8988T (cell line): ENCODE measurements around the gene MUCL3.
"Not testable (repeated sequence)": the region's sequence is repeated elsewhere in the genome, so short reads cannot be mapped to it uniquely, and the experiment has no call there.

Experiments
- DNase-seq: peaks from one replicate; pipeline ENCODE4 v3.0.0; 2011

Gene MUCL3

GRCh38 chr6:30947231-30947630 is 6.5 kb downstream of the MUCL3 start:
- no peak for DNase-seq

DNA sequence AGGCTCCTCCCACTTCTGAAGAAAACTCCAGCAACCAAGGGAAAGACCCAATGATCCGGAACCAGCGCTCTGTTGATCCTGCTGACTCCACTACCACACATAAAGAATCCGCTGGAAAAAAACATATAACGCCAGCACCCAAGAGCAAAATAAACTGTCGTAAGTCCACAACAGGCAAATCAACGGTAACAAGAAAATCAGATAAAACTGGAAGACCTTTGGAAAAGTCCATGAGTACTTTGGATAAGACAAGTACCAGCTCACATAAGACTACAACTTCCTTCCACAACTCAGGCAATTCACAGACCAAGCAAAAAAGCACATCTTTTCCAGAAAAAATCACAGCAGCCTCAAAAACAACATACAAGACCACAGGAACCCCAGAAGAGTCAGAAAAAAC is 8.0 kb downstream of the MUCL3 start:
- DNase-seq: no peak

DNA sequence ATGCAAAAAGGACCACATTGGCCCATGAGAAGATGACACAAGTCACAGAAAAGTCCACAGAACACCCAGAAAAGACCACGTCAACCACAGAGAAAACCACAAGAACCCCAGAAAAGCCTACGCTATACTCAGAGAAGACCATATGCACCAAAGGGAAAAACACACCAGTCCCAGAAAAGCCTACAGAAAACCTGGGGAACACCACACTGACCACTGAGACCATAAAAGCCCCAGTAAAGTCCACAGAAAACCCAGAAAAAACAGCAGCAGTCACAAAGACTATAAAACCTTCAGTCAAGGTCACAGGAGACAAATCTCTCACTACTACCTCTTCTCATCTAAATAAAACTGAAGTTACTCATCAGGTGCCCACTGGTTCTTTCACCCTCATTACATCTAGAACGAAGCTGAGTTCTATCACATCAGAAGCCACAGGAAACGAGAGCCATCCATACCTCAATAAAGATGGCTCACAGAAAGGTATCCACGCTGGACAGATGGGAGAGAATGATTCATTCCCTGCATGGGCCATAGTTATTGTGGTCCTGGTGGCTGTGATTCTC is 11.2 kb downstream of the MUCL3 start:
- no peak for DNase-seq

DNA sequence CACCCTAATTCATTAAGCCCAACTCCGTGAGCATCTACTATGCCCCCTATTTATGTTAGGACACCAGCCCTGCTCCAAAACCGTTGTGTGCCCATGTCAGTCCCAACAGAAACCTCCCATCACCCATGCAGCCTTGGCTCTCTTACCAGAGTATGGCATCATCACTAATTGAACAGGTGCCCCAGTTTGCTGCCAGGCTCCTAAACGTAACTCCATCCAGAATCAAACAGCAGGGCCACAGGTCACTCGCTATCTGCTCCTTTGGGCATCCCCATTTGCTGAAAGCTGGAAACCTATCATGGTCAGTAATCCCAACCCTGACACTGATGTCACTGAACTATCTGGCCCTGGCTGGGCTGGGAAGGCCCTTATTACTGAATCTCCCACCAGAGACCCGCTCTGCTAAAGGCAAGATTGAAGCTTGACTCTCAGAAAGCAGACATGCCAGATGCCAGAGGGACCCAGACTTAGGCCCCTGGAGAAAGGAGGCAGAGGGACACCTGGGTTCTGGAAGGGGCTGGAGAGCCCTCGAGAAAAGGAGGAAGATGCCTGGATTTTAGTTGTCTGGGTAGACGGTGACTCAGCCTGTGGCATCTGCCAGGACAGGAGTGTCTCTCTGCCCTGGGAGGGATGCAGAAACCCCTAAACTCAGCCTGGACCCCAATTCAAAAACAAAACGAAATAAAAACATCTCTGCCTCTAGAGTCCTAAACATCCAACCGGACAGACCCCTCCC is 14.0 kb downstream of the MUCL3 start:
- no peak for DNase-seq

GRCh38 chr6:30955367-30956042 is 14.7 kb downstream of the MUCL3 start:
- DNase-seq: no peak

DNA sequence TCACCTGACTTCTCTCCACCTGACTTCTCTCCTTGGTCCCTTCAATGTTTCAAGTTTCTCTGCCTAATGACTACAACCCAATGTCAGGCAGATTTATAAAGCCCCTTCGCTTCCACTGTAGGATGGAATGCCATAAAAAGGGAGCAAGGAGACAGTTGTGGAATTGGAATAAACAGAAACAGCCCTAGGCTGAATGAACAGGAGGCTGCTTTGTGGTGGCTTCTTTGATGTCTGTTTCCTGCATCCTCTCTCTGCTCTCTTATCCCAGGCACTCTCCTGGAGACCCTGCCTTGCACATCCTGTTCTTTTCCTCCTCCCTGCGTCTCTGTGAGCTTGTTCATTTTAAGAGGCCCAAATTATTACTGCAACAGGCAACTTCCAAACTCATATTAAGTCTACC is 16.9 kb downstream of the MUCL3 start:
- no peak for DNase-seq

- DNase-seq: no peak
Observed at GRCh38 chr6:30960907-30961673, 20.3 kb downstream of the MUCL3 start.

GRCh38 chr6:30962716-30963115 is 21.9 kb downstream of the MUCL3 start:
- DNase-seq: no peak

DNA sequence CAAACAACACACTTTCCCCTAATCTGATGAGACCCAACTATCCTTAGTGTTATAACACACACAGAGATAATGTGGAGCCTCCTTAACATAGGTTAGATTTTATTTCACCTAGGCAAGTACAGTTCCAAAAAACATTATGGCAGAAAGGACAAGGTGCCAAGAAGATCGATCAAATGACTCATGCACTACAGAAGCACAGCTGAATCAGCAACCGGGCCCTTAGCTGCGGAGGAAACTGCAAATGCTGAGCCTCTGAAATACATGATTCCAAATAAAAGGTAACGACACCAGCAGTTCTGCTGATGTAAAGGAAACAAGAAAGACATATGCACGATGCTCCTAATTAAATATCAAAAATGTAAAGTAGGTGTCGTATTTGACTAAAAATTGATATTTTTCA is 22.9 kb downstream of the MUCL3 start:
- no peak for DNase-seq

- no peak for DNase-seq
Observed at GRCh38 chr6:30964075-30964474, 23.3 kb downstream of the MUCL3 start.

- no peak for DNase-seq
Observed at GRCh38 chr6:30965140-30965601, 24.4 kb downstream of the MUCL3 start.

- no peak for DNase-seq
Observed at GRCh38 chr6:30966154-30966553, 25.4 kb downstream of the MUCL3 start.

GRCh38 chr6:30969171-30969570 is 28.4 kb downstream of the MUCL3 start:
- not testable (repeated sequence) for DNase-seq

DNA sequence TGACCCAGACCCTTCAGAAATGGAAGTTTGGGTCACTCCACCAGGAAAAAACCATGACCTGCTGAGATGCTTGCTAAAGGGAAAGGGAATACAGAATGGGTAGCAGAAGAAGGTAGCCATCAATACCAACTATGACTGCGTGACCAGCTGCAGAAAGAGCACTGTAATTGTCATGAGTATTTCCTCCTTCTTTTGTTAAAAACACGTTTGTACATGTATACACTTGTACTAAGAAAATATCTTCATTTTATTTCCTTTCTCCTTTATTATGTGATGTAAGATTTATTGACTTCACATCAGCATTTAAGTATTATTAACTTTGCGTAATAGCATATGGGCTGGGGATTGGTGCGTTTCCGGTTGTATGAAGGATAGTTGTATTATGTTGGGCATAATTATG is 30.2 kb downstream of the MUCL3 start:
- DNase-seq: no peak

DNA sequence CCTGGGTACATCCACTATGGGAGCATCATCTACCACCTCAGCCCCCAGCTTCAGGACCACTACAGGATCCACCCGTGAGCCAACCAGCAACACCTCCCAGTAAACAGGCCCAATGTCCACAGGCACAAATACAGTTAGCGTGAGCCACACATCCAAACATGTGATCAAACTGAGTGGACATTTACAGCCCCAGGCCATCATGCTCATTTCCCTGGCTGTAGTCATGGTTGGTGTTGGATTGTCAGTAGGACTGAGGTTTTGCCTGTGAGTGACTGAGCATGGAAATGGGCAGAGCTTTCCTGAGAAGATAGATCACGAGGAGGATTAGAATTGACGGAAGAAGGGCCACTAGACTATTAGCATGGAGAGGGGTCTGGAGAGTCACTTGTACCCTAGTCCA is 32.0 kb downstream of the MUCL3 start:
- DNase-seq: no peak

GRCh38 chr6:30974490-30975252 is 33.9 kb downstream of the MUCL3 start:
- DNase-seq: no peak

- DNase-seq: no peak
Observed at GRCh38 chr6:30979141-30979540, 38.4 kb downstream of the MUCL3 start.

DNA sequence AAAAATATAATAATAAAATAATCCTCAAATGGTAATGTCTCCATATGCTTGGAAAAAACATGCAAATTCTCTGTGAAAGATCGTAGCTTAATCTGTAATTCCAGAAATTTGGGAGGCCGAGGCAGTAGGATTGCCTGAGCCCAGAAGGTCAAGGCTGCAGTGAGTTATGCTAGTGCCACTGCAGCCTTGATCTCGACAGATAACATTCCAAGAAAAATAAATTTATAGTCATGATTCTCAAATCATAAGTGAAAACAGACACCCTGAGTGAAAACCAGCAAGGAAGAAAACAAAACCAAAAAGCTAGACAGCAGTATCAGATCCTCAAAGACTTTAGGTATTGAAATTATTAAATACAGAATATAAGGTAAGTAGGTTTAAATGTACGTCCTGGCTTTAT is 38.9 kb downstream of the MUCL3 start:
- DNase-seq: no peak

- DNase-seq: no peak
Observed at GRCh38 chr6:30981942-30982772, 41.4 kb downstream of the MUCL3 start.

- DNase-seq: no peak
Observed at GRCh38 chr6:30983439-30983838, 42.7 kb downstream of the MUCL3 start, which contains the start of gene MUC21. Gene MUC21 (plus strand): TSS chr6:30983718. CDS start chr6:30983959, 241 bp downstream.

DNA sequence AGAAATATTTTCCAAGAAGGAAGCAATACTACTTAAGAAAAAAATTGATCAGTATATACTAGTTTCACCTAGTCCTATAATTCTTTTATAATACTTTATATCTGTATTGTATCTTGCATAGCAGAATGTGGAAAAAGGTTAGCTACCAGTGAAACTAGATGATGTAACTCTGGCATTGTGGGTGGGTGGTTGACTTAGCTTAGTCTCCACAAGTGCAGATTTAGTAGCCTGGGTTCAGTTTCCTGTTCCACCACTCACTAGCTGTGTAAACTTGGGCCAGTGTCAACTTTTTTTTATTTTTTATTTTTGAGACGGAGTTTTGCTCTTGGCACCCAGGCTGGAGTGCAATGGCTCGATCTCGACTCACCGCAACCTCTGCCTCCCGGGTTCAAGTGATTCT is 44.7 kb downstream of the MUCL3 start:
- no peak for DNase-seq

GRCh38 chr6:30987304-30987703 is 46.5 kb downstream of the MUCL3 start:
- DNase-seq: no peak
